H1 (cell line): Measurements from ENCODE around the gene TMCC3. TPM values are rescaled to one million over a fixed set of nuclear protein-coding genes. Genes with fewer than 3 reads are reported as not detected.
A peak's percentile ranks its signal among the peaks of the same experiment; 100 is the strongest.

Experiments used
- CTCF ChIA-PET: fragments of 300-600 bp; sonication (Branson Sonifier 250); formaldehyde crosslinking; loops from one replicate; lab custom pipeline; 2021; ENCODE audit not compliant: partially characterized antibody; lab: Charles Lee
- POLR2A ChIA-PET: fragments of 300-600 bp; sonication (Branson Sonifier 250); formaldehyde crosslinking; loops from one replicate; lab custom pipeline; 2021; ENCODE audit warnings: inconsistent platforms; ENCODE audit not compliant: partially characterized antibody; lab: Charles Lee
- DNase-seq, 2 experiments: peaks; one replicate each; pipeline versions ENCODE4 v3.0.0 to v3.0.0-alpha.2; 2010 to 2022; ENCODE audit warnings: low spot score in 2 of 2, low read depth in 1 of 2, mixed read lengths in 1 of 2
- FAIRE-seq: peaks from 2 replicates; lab custom pipeline; 2011; peaks lifted over from hg19 to GRCh38; lab: Jason Lieb, UNC
- H2AFZ ChIP-seq: 2 replicates; pipeline ENCODE4 v1.8.1; 2012; ENCODE audit warnings: low read length, inconsistent platforms
- H2AK5ac ChIP-seq: 2 replicates; pipeline ENCODE4 v1.6.1; 2013; ENCODE audit warnings: low read depth, low read length
- H2BK120ac ChIP-seq: replicated peaks from 2 replicates; pipeline ENCODE3; 2013; ENCODE audit warnings: low read depth, low read length, inconsistent platforms
- H2BK12ac ChIP-seq: 2 replicates; pipeline ENCODE4 v1.6.1; 2013; ENCODE audit warnings: low read depth, low read length
- H2BK15ac ChIP-seq: 2 replicates; pipeline ENCODE4 v1.6.1; 2013; ENCODE audit warnings: low read length
- H2BK20ac ChIP-seq: 2 replicates; pipeline ENCODE4 v1.6.1; 2013; ENCODE audit warnings: low read length
- H2BK5ac ChIP-seq: 2 replicates; pipeline ENCODE4 v1.6.1; 2013; ENCODE audit warnings: low read depth, low read length
- H3K14ac ChIP-seq: 2 replicates; pipeline ENCODE4 v1.6.1; 2013; ENCODE audit warnings: inconsistent platforms; ENCODE audit not compliant: insufficient read length
- H3K18ac ChIP-seq: 2 replicates; pipeline ENCODE4 v1.6.1; 2013; ENCODE audit warnings: low read length; ENCODE audit errors: extremely low read depth
- H3K23ac ChIP-seq: 2 replicates; pipeline ENCODE4 v1.6.1; 2013; ENCODE audit warnings: inconsistent platforms; ENCODE audit not compliant: insufficient read length
- H3K23me2 ChIP-seq: 2 replicates; pipeline ENCODE4 v1.6.1; 2013; ENCODE audit warnings: low read depth, low read length
- H3K27ac ChIP-seq: 2 replicates; pipeline ENCODE4 v1.6.1; 2011; ENCODE audit warnings: low read depth, low read length, inconsistent platforms
- H3K27me3 ChIP-seq, 4 experiments: replicated peaks in 1 of 4; 1 replicate in 1 of 4; 2 replicates in 3 of 4; pipeline versions ENCODE4 v1.6.1 to v1.8.1; 2011 to 2013; ENCODE audit warnings: low read length in 3 of 4, mild to moderate bottlenecking in 3 of 4, inconsistent platforms in 2 of 4, mixed read lengths in 2 of 4, moderate library complexity in 1 of 4; ENCODE audit not compliant: control insufficient read depth in 3 of 4, insufficient read depth in 3 of 4; ENCODE audit errors: extremely low read depth in 1 of 4
- H3K36me3 ChIP-seq, 4 experiments: 2 replicates each; pipeline versions ENCODE4 v1.6.1 to v1.8.1; 2011 to 2013; ENCODE audit warnings: mild to moderate bottlenecking in 4 of 4, low read length in 3 of 4, moderate library complexity in 2 of 4, control low read depth in 1 of 4, inconsistent platforms in 1 of 4; ENCODE audit not compliant: insufficient read depth in 4 of 4, control insufficient read depth in 2 of 4
- H3K4ac ChIP-seq: replicated peaks from 2 replicates; pipeline ENCODE3; 2013; ENCODE audit warnings: low read length, low read depth, mixed read lengths, inconsistent platforms; ENCODE audit not compliant: insufficient read length
- H3K4me1 ChIP-seq, 4 experiments: replicated peaks in 1 of 4; 1 replicate in 1 of 4; 2 replicates in 3 of 4; pipeline versions ENCODE4 v1.6.1 to v1.8.1; 2011 to 2013; ENCODE audit warnings: low read length in 3 of 4, inconsistent platforms in 2 of 4, mixed read lengths in 1 of 4; ENCODE audit not compliant: insufficient read depth in 4 of 4, control insufficient read depth in 3 of 4
- H3K4me2 ChIP-seq, 2 experiments: 2 replicates each; pipeline versions ENCODE4 v1.6.1 to v1.8.1; 2011 to 2013; ENCODE audit warnings: low read depth in 2 of 2, low read length in 2 of 2, control low read depth in 1 of 2, inconsistent platforms in 1 of 2, mild to moderate bottlenecking in 1 of 2; ENCODE audit not compliant: insufficient read depth in 1 of 2
- H3K4me3 ChIP-seq, 4 experiments: fragments of 200-600, 300-600 bp in 1 of 4; sonication (generic), shearing (Covaris generic), sonication (Bioruptor Twin) in 1 of 4; 2 replicates each; pipeline versions ENCODE4 v1.5.1 to v1.8.1; 2011 to 2016; ENCODE audit warnings: low read length in 4 of 4, low read depth in 3 of 4, control low read depth in 2 of 4, inconsistent platforms in 2 of 4, mild to moderate bottlenecking in 2 of 4, mixed read lengths in 1 of 4, moderate library complexity in 1 of 4; ENCODE audit not compliant: insufficient read depth in 2 of 4; ENCODE audit errors: extremely low read depth in 1 of 4
- H3K56ac ChIP-seq: replicated peaks from 2 replicates; pipeline ENCODE3; 2013; ENCODE audit warnings: low read depth, mild to moderate bottlenecking, mixed read lengths, low read length, inconsistent platforms; ENCODE audit not compliant: insufficient read length
- H3K79me1 ChIP-seq: 2 replicates; pipeline ENCODE4 v1.6.1; 2013; ENCODE audit warnings: low read depth, low read length, control low read depth
- H3K79me2 ChIP-seq, 2 experiments: 2 replicates each; pipeline versions ENCODE4 v1.6.1 to v1.8.1; 2012 to 2013; ENCODE audit warnings: low read length in 2 of 2, mild to moderate bottlenecking in 2 of 2, inconsistent platforms in 1 of 2; ENCODE audit not compliant: insufficient read depth in 2 of 2, control insufficient read depth in 1 of 2
- H3K9ac ChIP-seq, 4 experiments: replicated peaks in 1 of 4; 1 replicate in 1 of 4; 2 replicates in 3 of 4; pipeline versions ENCODE4 v1.6.1 to v1.8.1; 2011 to 2013; ENCODE audit warnings: low read depth in 3 of 4, low read length in 3 of 4, control low read depth in 2 of 4, mild to moderate bottlenecking in 2 of 4, moderate library complexity in 2 of 4, inconsistent platforms in 1 of 4; ENCODE audit errors: extremely low read depth in 1 of 4
- H3K9me3 ChIP-seq, 2 experiments: 2 replicates each; pipeline versions ENCODE4 v1.6.1 to v1.8.1; 2012 to 2013; ENCODE audit warnings: mild to moderate bottlenecking in 2 of 2, moderate library complexity in 2 of 2, control low read depth in 1 of 2, inconsistent platforms in 1 of 2, low read depth in 1 of 2, low read length in 1 of 2, mixed read lengths in 1 of 2; ENCODE audit not compliant: insufficient read depth in 2 of 2
- H4K20me1 ChIP-seq, 2 experiments: replicated peaks in 1 of 2; 2 replicates each; pipeline versions ENCODE3 to v1.8.1; 2011 to 2013; ENCODE audit warnings: inconsistent platforms in 2 of 2, low read length in 2 of 2, mild to moderate bottlenecking in 1 of 2; ENCODE audit not compliant: insufficient read depth in 2 of 2, control insufficient read depth in 1 of 2
- H4K5ac ChIP-seq: 2 replicates; pipeline ENCODE4 v1.6.1; 2013; ENCODE audit warnings: low read length, low read depth, mixed read lengths, inconsistent platforms; ENCODE audit not compliant: insufficient read length
- H4K8ac ChIP-seq: 2 replicates; pipeline ENCODE4 v1.8.0; 2013; ENCODE audit warnings: mild to moderate bottlenecking, moderate library complexity, low read length, inconsistent platforms; ENCODE audit not compliant: insufficient read depth; ENCODE audit errors: extremely low read depth
- H4K91ac ChIP-seq: replicated peaks from 2 replicates; pipeline ENCODE3; 2013; ENCODE audit warnings: low read length, mixed read lengths, inconsistent platforms; ENCODE audit not compliant: insufficient read length
- MAFK ChIP-seq: IDR thresholded peaks from 2 replicates; pipeline ENCODE4 v1.6.1; 2012; ENCODE audit warnings: low read depth, mild to moderate bottlenecking, improper control_type of control experiment, low read length
- POLR2A ChIP-seq, 2 experiments: IDR thresholded peaks; 1 replicate in 1 of 2; 2 replicates in 1 of 2; pipeline ENCODE4 v1.6.1; 2011; ENCODE audit warnings: low read depth in 2 of 2, low read length in 2 of 2, mild to moderate bottlenecking in 2 of 2; ENCODE audit errors: control extremely low read depth in 1 of 2
- USF2 ChIP-seq: IDR thresholded peaks from 2 replicates; pipeline ENCODE4 v1.6.1; 2011; ENCODE audit warnings: low read length, improper control_type of control experiment
- WGBS, 2 experiments: shearing (Covaris generic) in 1 of 2; methylation state at CpG; one replicate each; pipeline versions ENCODE4 v1.1.6 to v1.1.7; 2013 to 2015; ENCODE audit warnings: low lambda C conversion rate in 2 of 2, mixed read lengths in 2 of 2, inconsistent platforms in 1 of 2, low coverage in 1 of 2, missing lambda C conversion rate in 1 of 2; ENCODE audit not compliant: insufficient replicate concordance in 2 of 2, insufficient coverage in 1 of 2, insufficient read length in 1 of 2; ENCODE audit errors: extremely low coverage in 1 of 2, missing lambda C conversion rate in 1 of 2; 5-methylcytosine and 5-hydroxymethylcytosine counted together
- polyA plus RNA-seq, 7 experiments: library from polyadenylated mRNA; depleted of rRNA in 3 of 7; stranded (reverse) in 5 of 7; unstranded in 2 of 7; fragments of >200 nt in 5 of 7; fragments of 200-250 nt in 2 of 7; gene quantifications; 1 replicate in 5 of 7; 2 replicates in 1 of 7; 4 replicates in 1 of 7; pipeline versions ENCODE4 v1.2.1 to v1.2.3, GENCODE V29; 2011 to 2013; ENCODE audit warnings: missing spikeins in 2 of 7, mixed read lengths in 2 of 7
- total RNA-seq: library from RNA; stranded (reverse); fragmentation: NEBNext Ultra II Directional; extraction: Animal tissue kit (Norgen Biotek cat#: 25700); gene quantifications from 2 replicates; pipeline ENCODE4 v1.2.1, GENCODE V29; 2021

Gene TMCC3
- total and polyA plus RNA-seq, 2 of the 8 experiments (the other 6 are each of a cell fraction or from before 2014, with no cell fraction given) = 1.7 to 4.1 TPM

GRCh38 chr12:94535510-94535921 is 114.8 kb downstream of the TMCC3 start:
- no peak overlapping the region for H3K14ac ChIP-seq
- H2AK5ac ChIP-seq = no peak overlapping the region
- H3K9ac ChIP-seq = no peak overlapping the region
- WGBS, 2 experiments = 85% methylated on average over 7 of the region's 7 CpGs; no CpG with 5 or more reads in 1 of the 2 experiments
- H2BK20ac ChIP-seq = no peak overlapping the region
- FAIRE-seq (no peak), DNase-seq (no peak)
- H3K27me3 ChIP-seq = no peaks in the 10 kb centered on the region
- H3K9me3 ChIP-seq = no peaks in the 10 kb centered on the region
- no peak overlapping the region for H4K91ac ChIP-seq
- ChIA-PET POLR2A (interaction anchor here (0.9 kb wide), 1 partner anchor 396 kb away, joined by 3 read pairs; no protein-coding TSS in a partner anchor), CTCF (interaction anchor here (0.8 to 2.6 kb wide), 6 partner anchors 9 to 400 kb away, joined by 3 to 9 read pairs (median 6); no protein-coding TSS in a partner anchor)
- H3K79me1 ChIP-seq = no peaks in the 10 kb centered on the region
- H3K23ac ChIP-seq = no peak overlapping the region
- H4K5ac ChIP-seq = no peak overlapping the region
- H3K56ac ChIP-seq = no peak overlapping the region
- H2BK15ac ChIP-seq = 0 out of 2 replicates have a peak overlapping the region, but pooled peaks have one; percentile 61
- H2BK120ac ChIP-seq = no peak overlapping the region
- H3K79me2 ChIP-seq = no peaks in the 10 kb centered on the region
- H3K36me3 ChIP-seq = no peaks in the 10 kb centered on the region
- H3K4ac ChIP-seq = peak overlapping the region; percentile 9
- no peak overlapping the region for H2BK12ac ChIP-seq
- no peak for TF ChIP-seq USF2
- no peak for TF ChIP-seq POLR2A (IDR thresholded peaks at IDR 0.05; ENCODE audit: control extremely low read depth in 1 of 2, low read depth in 2 of 2, low read length in 2 of 2)
- TF ChIP-seq MAFK = no peak
- H3K23me2 ChIP-seq = no peaks in the 10 kb centered on the region
- no peaks in the 10 kb centered on the region for H4K20me1 ChIP-seq
- no peak overlapping the region for H3K27ac ChIP-seq
- no peak overlapping the region for H2BK5ac ChIP-seq
- no peak overlapping the region for H3K18ac ChIP-seq
- H2AFZ ChIP-seq = no peak overlapping the region
- H3K4me2 ChIP-seq = no peak overlapping the region
- peaks cover 0 to 2% (median 0%) of the 10 kb centered on the region in 4 experiments; a peak in 2 of 7 replicates for H3K4me1 ChIP-seq
- H3K4me3 ChIP-seq = no peak overlapping the region
- no peak overlapping the region for H4K8ac ChIP-seq
